Spleen (tissue), 11 donors: Measurements from ENCODE around the gene PACSIN3. TPM values are rescaled to one million over a fixed set of nuclear protein-coding genes. Genes with fewer than 3 reads are reported as not detected.
A peak's percentile ranks its signal among the peaks of the same experiment; 100 is the strongest.

ENCODE experiments used
- DNase-seq: peaks from one replicate; pipeline ENCODE4 v3.0.0-alpha.2; 2020
- H3K27ac ChIP-seq, 8 donors: fragments of 200-600 bp; sonication (generic) in 7 of 8; 1 replicate in 4 of 8; 2 replicates in 4 of 8; pipeline versions ENCODE4 v1.5.0 to v1.8.0; 2016 to 2021; ENCODE audit warnings: inconsistent platforms in 4 of 8, mild to moderate bottlenecking in 4 of 8, moderate library complexity in 1 of 8
- H3K27me3 ChIP-seq, 7 donors: fragments of 200-600 bp; sonication (generic) in 6 of 7; replicated peaks in 1 of 7; 1 replicate in 4 of 7; 2 replicates in 3 of 7; pipeline versions ENCODE4 v1.5.0 to v1.8.0; 2016 to 2021; ENCODE audit warnings: inconsistent platforms in 3 of 7, mild to moderate bottlenecking in 1 of 7
- H3K36me3 ChIP-seq, 6 donors: fragments of 200-600 bp; sonication (generic) in 5 of 6; 1 replicate in 4 of 6; 2 replicates in 2 of 6; pipeline versions ENCODE4 v1.5.0 to v1.8.0; 2016 to 2021; ENCODE audit warnings: inconsistent platforms in 2 of 6
- H3K4me1 ChIP-seq, 6 donors: fragments of 200-600 bp; sonication (generic) in 5 of 6; 1 replicate in 3 of 6; 2 replicates in 3 of 6; pipeline versions ENCODE4 v1.5.0 to v1.8.0; 2016 to 2021; ENCODE audit warnings: inconsistent platforms in 3 of 6
- H3K4me3 ChIP-seq, 8 donors: fragments of 200-600 bp; sonication (generic) in 7 of 8; 1 replicate in 4 of 8; 2 replicates in 4 of 8; pipeline versions ENCODE4 v1.5.0 to v1.8.0; 2016 to 2021; ENCODE audit warnings: inconsistent platforms in 4 of 8, mild to moderate bottlenecking in 4 of 8, moderate library complexity in 2 of 8
- H3K9me3 ChIP-seq, 8 donors: fragments of 200-600 bp; sonication (generic) in 7 of 8; 1 replicate in 4 of 8; 2 replicates in 4 of 8; pipeline versions ENCODE4 v1.5.0 to v1.8.0; 2016 to 2021; ENCODE audit warnings: inconsistent platforms in 4 of 8
- POLR2A ChIP-seq, 3 donors: fragments of 450-650 bp; IDR thresholded peaks; one replicate each; pipeline ENCODE4 v1.5.1; 2017; ENCODE audit warnings: antibody characterized with exemption in 3 of 3, mild to moderate bottlenecking in 1 of 3
- POLR2AphosphoS5 ChIP-seq, 3 donors: sonication (generic); formaldehyde crosslinking; IDR thresholded peaks; one replicate each; pipeline ENCODE4 v1.5.1; 2017; ENCODE audit warnings: antibody characterized with exemption in 3 of 3
- WGBS, 5 donors: extraction: QIAGEN DNeasy Blood & Tissue Kit in 3 of 5; methylation state at CpG; one replicate each; pipeline versions ENCODE4 v1.1.5 to v1.1.7; 2013 to 2018; 5-methylcytosine and 5-hydroxymethylcytosine counted together
- intact Hi-C: fragments of 100-400 bp; cut with DNase I; formaldehyde crosslinking; loops from one replicate; pipeline ENCODE4 v1.15.0; 2023; ENCODE audit warnings: low total_unique reads
- polyA plus RNA-seq, 3 donors: library from polyadenylated mRNA; stranded (reverse); fragments of 200-250 nt; gene quantifications; one replicate each; pipeline ENCODE4 v1.2.1, GENCODE V29; 2013
- total RNA-seq, 7 donors: library from RNA; depleted of rRNA in 3 of 7; stranded (reverse); fragments of >200 nt in 3 of 7; fragmentation: NEBNext Ultra II Directional in 4 of 7; extraction: Animal tissue kit (Norgen Biotek cat#: 25700) in 4 of 7; gene quantifications; one replicate each; pipeline versions ENCODE4 v1.1.0 to v1.2.1, GENCODE V29; 2016 to 2021
- TF ChIP-seq, protein P1 (sequence below), 11 experiments: fragments of 200-600 bp in 7 of 11; fragments of 450-650 bp in 4 of 11; sonication (generic) in 4 of 11; IDR thresholded peaks in 8 of 11; conservative IDR thresholded peaks in 3 of 11; 1 replicate in 7 of 11; 2 replicates in 4 of 11; pipeline versions ENCODE4 v1.4.0 to v1.8.0; 2016 to 2021; ENCODE audit warnings: antibody characterized with exemption in 11 of 11, inconsistent platforms in 4 of 11, mild to moderate bottlenecking in 1 of 11
- donor health status: healthy with polysubstance abuse.
- donor health status: DM: no; HTN: no; CAD: no; lungs with moderate emphysema.
- donor health status: DM: no; HTN: no; CAD: no.
- donor health status: Bipolar disorder and iron deficiency.
- donor health status: healthy.
- donor health status: DM: no; HTN: no; CAD: no.
- donor health status: DM: yes; HTN: yes; CAD: no.

The PACSIN3 gene
- total and polyA plus RNA-seq, 10 donors = 1.2 to 13.0 (median 3.1) TPM

DNA sequence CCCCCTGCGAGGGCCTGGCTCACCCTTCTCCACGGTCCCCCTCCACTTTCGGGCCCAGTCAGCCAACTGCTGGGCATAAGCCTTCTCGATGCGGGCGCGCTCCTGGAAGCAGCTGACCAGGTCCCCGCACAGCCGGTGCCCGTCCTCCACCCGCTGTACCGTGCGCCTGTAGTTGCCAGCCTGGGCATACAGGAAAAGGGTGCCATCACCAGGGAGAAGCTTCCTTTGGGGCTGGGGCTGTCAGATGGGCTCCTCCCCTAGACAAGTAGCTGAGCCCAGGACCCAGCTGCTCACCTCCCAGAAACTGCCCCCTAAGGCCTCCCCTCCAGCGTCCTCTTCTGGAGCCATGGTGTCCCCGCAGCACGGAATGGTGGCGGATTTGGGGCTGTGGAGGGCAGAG lies 3.9 kb downstream of the PACSIN3 start:
- Histone ChIP-seq H3K4me1 (peaks cover 23 to 54% (median 38%) of the 10 kb centered on the region in 6 donors), H3K4me3 (no peak overlapping the region), H3K27me3 (peaks cover 0 to 53% (median 24%) of the 10 kb centered on the region in 7 donors), H3K36me3 (peaks cover 0 to 17% (median 0%) of the 10 kb centered on the region in 6 donors), H3K9me3 (no peaks in the 10 kb centered on the region), H3K27ac (no peak overlapping the region)
- 91 to 96% (median 96%) methylated on average over 13 to 17 of the region's 17 CpGs for WGBS, 5 donors
- TF ChIP-seq, protein P1, sequence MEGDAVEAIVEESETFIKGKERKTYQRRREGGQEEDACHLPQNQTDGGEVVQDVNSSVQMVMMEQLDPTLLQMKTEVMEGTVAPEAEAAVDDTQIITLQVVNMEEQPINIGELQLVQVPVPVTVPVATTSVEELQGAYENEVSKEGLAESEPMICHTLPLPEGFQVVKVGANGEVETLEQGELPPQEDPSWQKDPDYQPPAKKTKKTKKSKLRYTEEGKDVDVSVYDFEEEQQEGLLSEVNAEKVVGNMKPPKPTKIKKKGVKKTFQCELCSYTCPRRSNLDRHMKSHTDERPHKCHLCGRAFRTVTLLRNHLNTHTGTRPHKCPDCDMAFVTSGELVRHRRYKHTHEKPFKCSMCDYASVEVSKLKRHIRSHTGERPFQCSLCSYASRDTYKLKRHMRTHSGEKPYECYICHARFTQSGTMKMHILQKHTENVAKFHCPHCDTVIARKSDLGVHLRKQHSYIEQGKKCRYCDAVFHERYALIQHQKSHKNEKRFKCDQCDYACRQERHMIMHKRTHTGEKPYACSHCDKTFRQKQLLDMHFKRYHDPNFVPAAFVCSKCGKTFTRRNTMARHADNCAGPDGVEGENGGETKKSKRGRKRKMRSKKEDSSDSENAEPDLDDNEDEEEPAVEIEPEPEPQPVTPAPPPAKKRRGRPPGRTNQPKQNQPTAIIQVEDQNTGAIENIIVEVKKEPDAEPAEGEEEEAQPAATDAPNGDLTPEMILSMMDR (IDR thresholded peaks at IDR 0.05 in 8 of 11, conservative IDR thresholded peaks at IDR 0.05 in 3 of 11) = no peak
- TF ChIP-seq POLR2AphosphoS5 (IDR thresholded peaks at IDR 0.05) = no peak
- no peak for TF ChIP-seq POLR2A (IDR thresholded peaks at IDR 0.05)
- intact Hi-C loops = no loop called here
- no peak for DNase-seq

DNA sequence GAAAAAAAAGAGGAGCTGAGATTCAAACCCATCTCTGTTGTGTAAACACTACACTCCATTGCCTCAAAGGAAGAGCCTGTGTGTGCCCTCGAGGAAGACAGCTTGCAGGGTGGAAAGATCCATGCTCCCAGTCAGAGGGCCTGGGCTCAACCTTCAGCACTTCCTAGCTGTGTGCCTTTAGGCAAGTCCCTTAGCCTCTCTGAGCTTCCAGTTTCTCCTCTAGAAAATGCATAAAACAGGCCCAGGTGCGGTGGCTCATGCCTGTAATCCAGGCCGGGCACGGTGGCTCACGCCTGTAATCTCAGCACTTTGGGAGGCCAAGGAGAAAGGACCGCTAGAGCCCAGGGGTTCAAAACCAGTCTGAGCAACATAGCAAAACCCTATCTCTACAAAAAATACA lies 5.0 kb downstream of the PACSIN3 start:
- H3K27ac ChIP-seq = no peak overlapping the region
- H3K36me3 ChIP-seq = peaks cover 0 to 17% (median 0%) of the 10 kb centered on the region in 6 donors
- H3K4me3 ChIP-seq = no peak overlapping the region
- no peaks in the 10 kb centered on the region for H3K9me3 ChIP-seq
- no peak for DNase-seq
- TF ChIP-seq POLR2AphosphoS5 (IDR thresholded peaks at IDR 0.05) (no peak), POLR2A (IDR thresholded peaks at IDR 0.05) (no peak)
- TF ChIP-seq, protein P1 (IDR thresholded peaks at IDR 0.05 in 8 of 11, conservative IDR thresholded peaks at IDR 0.05 in 3 of 11) = no peak
- peaks cover 0 to 42% (median 16%) of the 10 kb centered on the region in 7 donors for H3K27me3 ChIP-seq
- intact Hi-C loops = no loop called here
- peaks cover 17 to 48% (median 32%) of the 10 kb centered on the region in 6 donors for H3K4me1 ChIP-seq
- WGBS, 5 donors = 87 to 97% (median 89%) methylated on average over 6 of the region's 6 CpGs

DNA sequence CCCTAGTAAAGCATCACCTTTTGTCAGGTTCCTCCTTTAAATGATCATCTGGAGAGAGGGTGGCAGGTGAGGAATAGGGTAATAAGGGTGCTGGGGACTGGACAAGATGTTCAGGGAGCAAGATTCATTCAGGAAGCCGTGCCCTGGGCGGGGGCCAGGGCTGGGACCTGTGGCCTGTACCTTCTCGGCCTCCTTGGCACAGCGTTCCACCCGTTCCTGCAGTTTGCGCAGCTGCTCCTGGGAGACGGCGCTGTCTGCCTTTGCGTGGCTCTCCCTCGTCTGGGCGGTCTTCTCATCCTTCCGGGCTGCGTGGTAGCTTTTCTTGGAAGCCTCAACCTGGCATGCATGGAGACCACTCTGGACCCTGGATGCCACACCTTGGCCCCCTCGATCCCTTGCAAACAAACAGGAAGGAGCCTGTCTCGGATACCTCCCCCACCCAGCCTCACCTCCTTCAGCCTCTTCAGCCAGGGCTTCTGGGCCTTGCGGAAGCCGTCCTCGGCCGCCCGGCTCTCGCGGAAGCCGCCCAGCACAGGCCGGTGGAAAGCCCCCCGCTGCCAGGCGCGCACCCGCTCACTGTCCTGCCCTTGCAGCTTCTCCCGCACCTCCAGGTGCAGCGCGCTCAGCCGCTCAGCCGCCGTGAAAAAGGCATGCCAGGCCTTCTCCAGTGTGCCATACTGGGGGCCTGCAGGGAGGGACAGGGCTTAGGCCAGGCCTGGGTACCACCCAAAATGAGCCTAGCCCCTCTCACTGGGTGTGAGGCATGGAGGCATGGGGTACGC lies 6.0 kb downstream of the PACSIN3 start:
- H3K36me3 ChIP-seq = peaks cover 0 to 21% (median 2%) of the 10 kb centered on the region in 6 donors
- 94 to 97% (median 95%) methylated on average over 35 of the region's 35 CpGs for WGBS, 5 donors
- TF ChIP-seq, protein P1 (IDR thresholded peaks at IDR 0.05 in 8 of 11, conservative IDR thresholded peaks at IDR 0.05 in 3 of 11) = no peak
- no peak for TF ChIP-seq POLR2AphosphoS5 (IDR thresholded peaks at IDR 0.05)
- no peak for TF ChIP-seq POLR2A (IDR thresholded peaks at IDR 0.05)
- H3K27me3 ChIP-seq = peaks cover 0 to 31% (median 9%) of the 10 kb centered on the region in 7 donors
- no peaks in the 10 kb centered on the region for H3K9me3 ChIP-seq
- H3K4me3 ChIP-seq = no peak overlapping the region
- intact Hi-C loops = no loop called here
- H3K4me1 ChIP-seq = peaks cover 22 to 49% (median 33%) of the 10 kb centered on the region in 6 donors
- H3K27ac ChIP-seq = no peak overlapping the region
- DNase-seq = no peak

DNA sequence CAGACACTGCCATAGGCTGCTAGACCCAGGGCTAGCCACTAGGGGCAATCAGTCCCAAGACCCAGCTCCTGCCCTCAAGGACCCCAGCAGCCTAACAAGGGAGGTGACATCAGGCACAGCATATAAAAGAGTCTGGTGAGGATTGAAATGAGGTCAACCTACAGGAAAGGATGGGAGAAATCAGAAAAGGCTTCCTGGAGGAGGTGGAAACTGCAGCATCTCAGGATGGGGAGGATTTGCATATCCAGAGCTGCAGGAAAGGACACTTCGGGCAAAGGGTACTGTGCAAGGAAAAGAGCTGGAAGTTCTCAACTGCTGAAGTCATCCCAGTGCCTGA lies 6.6 kb downstream of the PACSIN3 start:
- TF ChIP-seq, protein P1 (IDR thresholded peaks at IDR 0.05 in 8 of 11, conservative IDR thresholded peaks at IDR 0.05 in 3 of 11) = peak; percentile 10 to 71 (median 47)
- no peak for TF ChIP-seq POLR2AphosphoS5 (IDR thresholded peaks at IDR 0.05)
- TF ChIP-seq POLR2A (IDR thresholded peaks at IDR 0.05) = no peak
- H3K4me1 ChIP-seq = peaks cover 22 to 49% (median 34%) of the 10 kb centered on the region in 6 donors
- peaks cover 0 to 25% (median 3%) of the 10 kb centered on the region in 7 donors for H3K27me3 ChIP-seq
- H3K36me3 ChIP-seq = peaks cover 0 to 27% (median 7%) of the 10 kb centered on the region in 6 donors
- WGBS, 5 donors = 91 to 100% (median 93%) methylated on average over 1 of the region's 1 CpG
- no peak overlapping the region for H3K27ac ChIP-seq
- intact Hi-C loops = no loop called here
- DNase-seq = no peak
- no peaks in the 10 kb centered on the region for H3K9me3 ChIP-seq
- H3K4me3 ChIP-seq = no peak overlapping the region
